GM12872 (cell line): ENCODE data around the gene RNF40.
A peak's percentile ranks its signal among the peaks of the same experiment; 100 is the strongest.

Experiments used
- TF ChIP-seq, protein P1 (sequence below): IDR thresholded peaks from 3 replicates; pipeline ENCODE4 v1.5.1; 2011; ENCODE audit warnings: low read depth, mild to moderate bottlenecking, low read length, moderate library complexity; ENCODE audit not compliant: insufficient read depth

Gene RNF40

DNA sequence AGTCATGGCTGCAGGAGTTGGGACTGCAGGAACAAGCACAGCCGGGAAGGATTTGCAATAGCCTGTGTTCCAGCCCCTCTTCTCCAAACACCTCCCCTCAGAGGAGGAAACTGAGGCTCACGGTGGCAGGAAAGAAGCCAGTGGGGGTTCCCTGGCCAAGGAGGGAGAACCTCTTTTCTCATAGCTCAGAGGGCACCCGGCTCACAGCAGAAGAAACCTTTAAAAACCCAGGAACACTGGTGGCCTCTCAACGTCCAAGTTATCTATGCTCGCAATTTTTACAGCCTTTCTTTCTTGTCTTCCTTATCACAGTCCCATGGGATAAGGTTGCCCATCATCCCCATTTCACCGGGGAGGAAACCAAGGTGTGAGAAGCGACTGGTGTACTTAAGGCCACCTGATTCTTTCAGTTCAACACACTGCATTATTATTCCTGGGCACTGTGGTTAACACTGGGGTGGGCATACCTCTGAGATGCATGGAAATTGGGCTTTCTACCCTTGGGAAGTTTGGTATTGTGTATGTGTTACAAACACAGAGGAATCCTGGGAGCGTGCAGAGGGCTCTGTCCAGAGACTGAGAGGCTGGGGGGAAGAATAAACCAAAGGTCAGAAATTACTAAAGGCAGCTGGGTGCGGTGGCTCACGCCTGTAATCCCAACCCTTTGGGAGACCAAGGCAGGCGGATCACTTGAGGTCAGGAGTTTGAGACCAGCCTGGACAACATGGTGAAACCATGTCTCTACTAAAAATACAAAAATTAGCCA, 25.7 kb downstream of the RNF40 start:
- TF ChIP-seq, protein P1, sequence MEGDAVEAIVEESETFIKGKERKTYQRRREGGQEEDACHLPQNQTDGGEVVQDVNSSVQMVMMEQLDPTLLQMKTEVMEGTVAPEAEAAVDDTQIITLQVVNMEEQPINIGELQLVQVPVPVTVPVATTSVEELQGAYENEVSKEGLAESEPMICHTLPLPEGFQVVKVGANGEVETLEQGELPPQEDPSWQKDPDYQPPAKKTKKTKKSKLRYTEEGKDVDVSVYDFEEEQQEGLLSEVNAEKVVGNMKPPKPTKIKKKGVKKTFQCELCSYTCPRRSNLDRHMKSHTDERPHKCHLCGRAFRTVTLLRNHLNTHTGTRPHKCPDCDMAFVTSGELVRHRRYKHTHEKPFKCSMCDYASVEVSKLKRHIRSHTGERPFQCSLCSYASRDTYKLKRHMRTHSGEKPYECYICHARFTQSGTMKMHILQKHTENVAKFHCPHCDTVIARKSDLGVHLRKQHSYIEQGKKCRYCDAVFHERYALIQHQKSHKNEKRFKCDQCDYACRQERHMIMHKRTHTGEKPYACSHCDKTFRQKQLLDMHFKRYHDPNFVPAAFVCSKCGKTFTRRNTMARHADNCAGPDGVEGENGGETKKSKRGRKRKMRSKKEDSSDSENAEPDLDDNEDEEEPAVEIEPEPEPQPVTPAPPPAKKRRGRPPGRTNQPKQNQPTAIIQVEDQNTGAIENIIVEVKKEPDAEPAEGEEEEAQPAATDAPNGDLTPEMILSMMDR, result no peak

DNA sequence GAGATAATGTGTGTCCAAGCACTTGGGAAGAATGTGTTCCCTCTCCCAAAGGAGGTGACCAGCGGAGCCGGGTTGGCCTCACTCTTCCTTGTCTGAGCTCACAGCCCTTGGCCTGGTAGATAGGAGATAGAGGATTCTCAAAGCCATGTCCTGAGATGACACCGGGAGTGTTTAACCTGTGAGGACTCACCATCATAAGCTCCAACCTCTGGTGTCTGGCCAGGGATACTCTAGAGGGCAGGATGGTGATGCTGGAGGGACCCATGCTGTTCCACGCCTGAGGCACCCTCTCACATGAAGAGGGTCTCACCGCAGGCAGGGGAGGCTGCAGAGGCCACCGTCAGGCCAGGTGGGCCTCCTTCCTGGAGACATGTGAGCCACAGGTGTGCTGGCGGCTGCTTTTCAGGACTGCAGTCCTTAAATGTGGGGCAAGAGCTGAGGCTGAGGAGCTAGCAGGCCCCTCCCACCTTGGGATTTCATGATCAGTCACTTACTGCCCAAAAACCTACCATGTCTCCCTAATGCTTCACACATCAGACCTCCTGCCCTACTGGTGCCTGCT, 31.5 kb downstream of the RNF40 start:
- TF ChIP-seq, protein P1, result no peak

DNA sequence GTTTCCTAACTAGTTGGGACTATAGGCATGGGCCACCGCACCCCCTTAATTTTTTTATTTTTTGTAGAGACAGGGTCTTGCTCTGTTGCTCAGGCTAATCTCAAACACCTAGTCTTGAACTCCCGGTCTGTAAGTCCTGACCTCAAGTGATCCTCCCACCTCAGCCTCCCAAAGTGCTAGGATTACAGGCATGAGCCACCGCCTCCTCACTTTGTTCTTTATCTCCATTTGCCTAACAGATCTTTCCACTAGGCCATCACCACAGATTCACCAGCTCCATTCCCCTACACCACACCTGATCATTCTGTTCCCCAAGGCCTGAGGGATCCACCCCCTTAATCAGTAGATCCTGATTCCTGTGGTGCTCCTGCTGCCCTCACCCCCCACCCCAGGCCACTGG, 32.5 kb downstream of the RNF40 start:
- TF ChIP-seq, protein P1, result no peak

DNA sequence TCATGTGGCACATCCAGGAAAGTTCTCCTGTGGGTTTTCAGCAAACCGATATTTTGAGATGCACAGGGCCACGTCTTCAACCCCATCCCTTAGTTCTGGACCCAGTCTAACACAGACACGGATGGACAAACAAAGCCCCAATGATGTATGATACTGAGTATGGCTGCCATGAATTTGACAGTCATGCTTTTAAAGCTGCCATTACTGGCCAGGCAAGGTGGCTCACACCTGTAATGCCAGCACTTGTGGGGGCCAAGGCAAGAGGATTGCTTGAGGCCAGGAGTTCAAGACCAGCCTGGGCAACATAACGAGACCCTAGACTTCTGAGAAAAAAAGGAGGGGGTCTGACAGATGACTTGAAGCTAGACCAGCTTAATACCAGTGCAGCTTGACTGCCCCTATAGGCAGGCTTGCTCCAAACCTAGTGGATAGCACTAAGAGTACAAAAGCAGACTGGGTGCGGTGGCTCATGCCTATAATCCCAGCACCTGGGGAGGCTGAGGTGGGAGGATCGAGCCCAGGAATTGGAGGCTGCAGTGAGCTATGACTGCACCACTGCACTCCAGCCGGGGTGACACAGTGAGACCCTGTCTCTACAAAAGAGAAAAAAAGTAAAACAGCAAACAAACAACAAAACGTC, 35.7 kb downstream of the RNF40 start:
- TF ChIP-seq, protein P1, result peak; percentile 26; the same call in 1 of the 3 replicates

- TF ChIP-seq, protein P1, result no peak
Measured at GRCh38 chr16:30802936-30803335, 40.8 kb downstream of the RNF40 start.

- TF ChIP-seq, protein P1, result no peak
Measured at GRCh38 chr16:30805056-30805369, 42.9 kb downstream of the RNF40 start.

DNA sequence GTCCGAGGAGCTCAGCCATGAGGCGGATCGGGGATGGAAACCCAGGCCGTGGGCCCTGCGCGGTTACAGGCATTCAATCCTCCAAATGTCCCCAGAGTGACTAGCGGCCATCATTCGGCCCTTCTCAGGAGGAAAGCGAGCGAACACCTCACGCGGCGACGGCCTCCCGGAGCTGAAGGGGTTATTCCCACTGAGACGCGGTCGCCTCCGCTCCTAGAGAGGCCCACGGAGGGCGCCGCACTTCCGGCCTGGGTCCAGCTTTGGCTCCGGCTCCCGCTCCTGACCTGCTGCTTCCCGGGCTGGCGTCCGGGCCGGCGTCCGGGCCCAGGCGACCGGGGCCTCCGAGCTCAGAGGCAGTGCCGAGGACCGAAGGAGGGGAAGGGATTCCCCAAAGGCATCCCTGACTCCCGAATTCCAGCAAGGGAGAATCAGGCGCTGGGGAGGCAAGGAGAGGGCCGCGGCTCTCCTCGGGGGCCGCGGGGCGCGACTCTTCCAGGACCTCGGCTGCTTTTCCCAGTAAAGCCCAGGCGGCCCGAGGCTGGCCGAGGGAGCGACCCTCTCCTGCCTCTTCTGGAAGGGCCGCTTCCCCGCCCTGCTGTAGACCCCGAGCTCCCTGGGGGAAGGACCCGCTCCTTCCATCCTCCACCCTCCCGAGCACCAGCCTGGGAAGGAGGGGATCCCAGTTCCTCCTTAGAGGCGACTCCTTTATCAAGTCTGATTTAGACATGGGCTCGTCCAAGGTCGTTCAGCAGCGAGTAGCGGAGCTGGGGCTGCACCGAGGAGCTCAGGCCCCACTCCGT, 43.4 kb downstream of the RNF40 start:
- TF ChIP-seq, protein P1, result no peak
